Neural crest cell (in vitro differentiated cells): ENCODE measurements around the gene RASA2. TPM values are rescaled to one million over a fixed set of nuclear protein-coding genes. Genes with fewer than 3 reads are reported as not detected.

ENCODE experiments used
- DNase-seq: peaks from one replicate; pipeline ENCODE4 v3.0.0; 2021; ENCODE audit warnings: low read depth, mixed read lengths, low spot score
- H3K27ac Mint-ChIP-seq: one replicate; pipeline ENCODE4 v1.8.0; 2021; ENCODE audit warnings: mild to moderate bottlenecking, mixed read lengths; ENCODE audit not compliant: unreplicated experiment
- H3K27me3 Mint-ChIP-seq: 2 replicates; pipeline ENCODE4 v1.8.0; 2021; ENCODE audit warnings: low read depth, mild to moderate bottlenecking, mixed read lengths
- H3K36me3 Mint-ChIP-seq: 2 replicates; pipeline ENCODE4 v1.8.0; 2021; ENCODE audit warnings: low read depth, mild to moderate bottlenecking, mixed read lengths
- H3K4me1 Mint-ChIP-seq: 2 replicates; pipeline ENCODE4 v1.8.0; 2021; ENCODE audit warnings: mixed read lengths
- H3K4me3 Mint-ChIP-seq: one replicate; pipeline ENCODE4 v1.8.0; 2021; ENCODE audit warnings: mild to moderate bottlenecking, mixed read lengths
- H3K9me3 Mint-ChIP-seq: 2 replicates; pipeline ENCODE4 v1.8.0; 2021; ENCODE audit warnings: mixed read lengths
- total RNA-seq: library from RNA; stranded (reverse); gene quantifications from 2 replicates; pipeline ENCODE4 v1.2.1, GENCODE V29; 2021
- TF ChIP-seq, protein P1 (sequence below): fragments of 200-600 bp; sonication (generic); conservative IDR thresholded peaks from 2 replicates; pipeline ENCODE4 v1.5.0; 2021; ENCODE audit warnings: antibody characterized with exemption, mild to moderate bottlenecking

Gene RASA2
- total RNA-seq, 1 donor from 2014 or later, result 19.2 TPM

DNA sequence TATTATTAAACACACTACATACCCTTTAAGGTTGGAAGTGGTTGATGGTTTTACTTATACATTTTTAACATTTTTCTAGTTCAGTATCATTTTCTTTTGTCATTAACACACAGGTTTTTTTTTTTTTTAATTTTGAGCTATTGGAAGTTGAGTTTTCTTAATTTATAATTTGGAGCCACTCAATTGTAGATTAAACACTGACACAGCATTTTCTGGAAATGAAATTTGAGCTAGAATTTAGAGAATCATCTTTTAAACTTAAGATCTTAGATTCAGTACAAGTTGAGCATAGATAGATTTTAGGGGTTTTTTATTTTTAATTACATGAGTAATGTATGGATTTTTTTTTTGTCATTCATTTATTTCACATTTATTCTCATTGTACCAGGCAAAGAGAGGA is 35.0 kb downstream of the RASA2 start:
- Mint-ChIP-seq H3K27me3 (no peaks in the 10 kb centered on the region), H3K27ac (no peak overlapping the region), H3K36me3 (peaks cover 9% of the 10 kb centered on the region), H3K4me1 (no peaks in the 10 kb centered on the region), H3K9me3 (no peaks in the 10 kb centered on the region), H3K4me3 (no peak overlapping the region)
- DNase-seq, result no peak
- TF ChIP-seq, protein P1, sequence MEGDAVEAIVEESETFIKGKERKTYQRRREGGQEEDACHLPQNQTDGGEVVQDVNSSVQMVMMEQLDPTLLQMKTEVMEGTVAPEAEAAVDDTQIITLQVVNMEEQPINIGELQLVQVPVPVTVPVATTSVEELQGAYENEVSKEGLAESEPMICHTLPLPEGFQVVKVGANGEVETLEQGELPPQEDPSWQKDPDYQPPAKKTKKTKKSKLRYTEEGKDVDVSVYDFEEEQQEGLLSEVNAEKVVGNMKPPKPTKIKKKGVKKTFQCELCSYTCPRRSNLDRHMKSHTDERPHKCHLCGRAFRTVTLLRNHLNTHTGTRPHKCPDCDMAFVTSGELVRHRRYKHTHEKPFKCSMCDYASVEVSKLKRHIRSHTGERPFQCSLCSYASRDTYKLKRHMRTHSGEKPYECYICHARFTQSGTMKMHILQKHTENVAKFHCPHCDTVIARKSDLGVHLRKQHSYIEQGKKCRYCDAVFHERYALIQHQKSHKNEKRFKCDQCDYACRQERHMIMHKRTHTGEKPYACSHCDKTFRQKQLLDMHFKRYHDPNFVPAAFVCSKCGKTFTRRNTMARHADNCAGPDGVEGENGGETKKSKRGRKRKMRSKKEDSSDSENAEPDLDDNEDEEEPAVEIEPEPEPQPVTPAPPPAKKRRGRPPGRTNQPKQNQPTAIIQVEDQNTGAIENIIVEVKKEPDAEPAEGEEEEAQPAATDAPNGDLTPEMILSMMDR, result no peak

- H3K36me3 Mint-ChIP-seq, result peaks cover 6% of the 10 kb centered on the region
- no peak overlapping the region for H3K27ac Mint-ChIP-seq
- no peak overlapping the region for H3K4me3 Mint-ChIP-seq
- H3K4me1 Mint-ChIP-seq, result no peaks in the 10 kb centered on the region
- TF ChIP-seq, protein P1, result no peak
- no peak for DNase-seq
- no peaks in the 10 kb centered on the region for H3K27me3 Mint-ChIP-seq
- no peaks in the 10 kb centered on the region for H3K9me3 Mint-ChIP-seq
These were observed 37.0 kb downstream of the RASA2 start for GRCh38 chr3:141523615-141524375.

GRCh38 chr3:141524988-141525387 is 38.2 kb downstream of the RASA2 start:
- TF ChIP-seq, protein P1, result no peak
- Mint-ChIP-seq H3K36me3 (peaks cover 6% of the 10 kb centered on the region), H3K9me3 (no peaks in the 10 kb centered on the region), H3K27ac (no peak overlapping the region), H3K4me3 (no peak overlapping the region), H3K27me3 (no peaks in the 10 kb centered on the region), H3K4me1 (peaks cover 3% of the 10 kb centered on the region)
- no peak for DNase-seq

- H3K4me1 Mint-ChIP-seq, result peaks cover 6% of the 10 kb centered on the region
- peaks cover 3% of the 10 kb centered on the region for H3K36me3 Mint-ChIP-seq
- no peak overlapping the region for H3K4me3 Mint-ChIP-seq
These were observed 39.0 kb downstream of the RASA2 start for GRCh38 chr3:141525814-141526213.

DNA sequence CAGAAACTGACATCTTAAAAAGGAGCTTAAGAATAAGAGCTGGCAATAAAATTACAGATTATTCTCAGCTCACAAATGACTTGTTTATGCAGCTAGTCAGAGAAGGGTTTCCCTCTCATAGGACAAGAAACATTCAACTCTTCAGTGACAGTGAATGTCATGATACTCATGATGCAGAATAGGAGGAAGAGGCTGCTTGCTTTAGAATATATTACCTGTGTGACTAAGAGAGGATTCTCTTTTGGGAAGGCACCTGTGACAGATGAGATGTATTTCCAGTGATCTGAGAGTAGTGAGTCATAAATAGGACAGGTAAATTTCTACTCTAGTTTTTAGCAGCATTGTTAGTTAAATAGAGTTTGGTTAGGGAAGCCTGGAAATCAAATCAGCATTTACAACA is 39.9 kb downstream of the RASA2 start:
- H3K4me1 Mint-ChIP-seq, result peaks cover 6% of the 10 kb centered on the region
- no peak overlapping the region for H3K4me3 Mint-ChIP-seq
- no peaks in the 10 kb centered on the region for H3K36me3 Mint-ChIP-seq
- no peak for DNase-seq
- no peaks in the 10 kb centered on the region for H3K9me3 Mint-ChIP-seq
- H3K27me3 Mint-ChIP-seq, result no peaks in the 10 kb centered on the region
- TF ChIP-seq, protein P1, result no peak
- H3K27ac Mint-ChIP-seq, result no peak overlapping the region

More at GRCh38 chr3:141525814-141526213, 39.0 kb downstream of the RASA2 start:
- Mint-ChIP-seq H3K9me3 (no peaks in the 10 kb centered on the region), H3K27ac (no peak overlapping the region), H3K27me3 (no peaks in the 10 kb centered on the region)
- TF ChIP-seq, protein P1, result no peak
- DNase-seq, result no peak
